IMR-90 (cell line): ENCODE measurements around the gene CLCNKA.
"Not testable (repeated sequence)": the region's sequence is repeated elsewhere in the genome, so short reads cannot be mapped to it uniquely, and the experiment has no call there.

Source experiments
- CTCF ChIP-seq: conservative IDR thresholded peaks from 2 replicates; pipeline ENCODE4 v1.5.1; 2012; ENCODE audit warnings: mild to moderate bottlenecking, low read depth, low read length, improper control_type of control experiment
- POLR2A ChIP-seq: IDR thresholded peaks from 2 replicates; pipeline ENCODE4 v1.6.1; 2012; ENCODE audit warnings: mild to moderate bottlenecking, low read depth, low read length
- RFX5 ChIP-seq: IDR thresholded peaks from 2 replicates; pipeline ENCODE4 v1.8.0; 2012; ENCODE audit warnings: low read depth, mild to moderate bottlenecking, low read length, moderate library complexity
- TF ChIP-seq, protein P1 (sequence below): fragments of 150-350 bp; IDR thresholded peaks from 2 replicates; pipeline ENCODE4 v1.6.1; 2016; ENCODE audit warnings: low read depth, mild to moderate bottlenecking, low read length, moderate library complexity, borderline replicate concordance

- not testable (repeated sequence) for TF ChIP-seq CTCF, POLR2A, RFX5
- TF ChIP-seq, protein P1, sequence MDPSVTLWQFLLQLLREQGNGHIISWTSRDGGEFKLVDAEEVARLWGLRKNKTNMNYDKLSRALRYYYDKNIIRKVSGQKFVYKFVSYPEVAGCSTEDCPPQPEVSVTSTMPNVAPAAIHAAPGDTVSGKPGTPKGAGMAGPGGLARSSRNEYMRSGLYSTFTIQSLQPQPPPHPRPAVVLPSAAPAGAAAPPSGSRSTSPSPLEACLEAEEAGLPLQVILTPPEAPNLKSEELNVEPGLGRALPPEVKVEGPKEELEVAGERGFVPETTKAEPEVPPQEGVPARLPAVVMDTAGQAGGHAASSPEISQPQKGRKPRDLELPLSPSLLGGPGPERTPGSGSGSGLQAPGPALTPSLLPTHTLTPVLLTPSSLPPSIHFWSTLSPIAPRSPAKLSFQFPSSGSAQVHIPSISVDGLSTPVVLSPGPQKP = not testable (repeated sequence)
These were observed 40.3 kb downstream of the CLCNKA start for GRCh38 chr1:16061989-16062686.
